Measurements from ENCODE around the gene CYB5RL. TPM values are rescaled to one million over a fixed set of nuclear protein-coding genes. Genes with fewer than 3 reads are reported as not detected.

CYB5RL gene
- total and polyA plus RNA-seq, 10 donors, result 1.3 to 15.1 (median 8.9) TPM

DNA sequence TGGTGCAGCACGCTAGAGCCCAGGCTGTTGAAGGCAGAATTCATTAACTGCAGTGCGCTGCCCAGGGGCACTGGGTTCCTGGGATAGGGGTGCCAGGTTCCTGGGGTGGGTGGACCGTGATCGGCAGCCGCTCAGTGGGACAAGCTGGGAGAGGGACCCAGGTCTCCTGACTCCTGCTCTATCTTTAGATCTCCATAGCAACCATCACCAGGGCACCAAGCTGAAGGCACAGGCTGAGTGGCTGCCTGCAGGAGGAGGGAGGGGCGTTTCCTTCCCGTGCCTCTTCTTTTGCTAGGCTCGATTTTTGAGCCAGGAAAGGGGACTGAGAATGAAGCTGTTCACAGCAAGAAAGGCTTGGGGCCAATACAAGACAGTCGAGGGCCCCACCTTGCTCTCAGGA is 26.1 kb downstream of the CYB5RL start:
- Histone ChIP-seq H3K4me3 (no peak overlapping the region), H3K36me3 (peaks cover 0 to 63% (median 10%) of the 10 kb centered on the region in 6 donors), H3K4me1 (peaks cover 3 to 29% (median 14%) of the 10 kb centered on the region in 6 donors), H3K27ac (peak overlapping the region in 6 of 8 donors; percentile 47 to 75 (median 71)), H3K27me3 (replicated peaks in 1 of 7) (no peaks in the 10 kb centered on the region), H3K9me3 (no peaks in the 10 kb centered on the region)
- no peak for TF ChIP-seq POLR2A (IDR thresholded peaks at IDR 0.05)
- TF ChIP-seq, protein P1, sequence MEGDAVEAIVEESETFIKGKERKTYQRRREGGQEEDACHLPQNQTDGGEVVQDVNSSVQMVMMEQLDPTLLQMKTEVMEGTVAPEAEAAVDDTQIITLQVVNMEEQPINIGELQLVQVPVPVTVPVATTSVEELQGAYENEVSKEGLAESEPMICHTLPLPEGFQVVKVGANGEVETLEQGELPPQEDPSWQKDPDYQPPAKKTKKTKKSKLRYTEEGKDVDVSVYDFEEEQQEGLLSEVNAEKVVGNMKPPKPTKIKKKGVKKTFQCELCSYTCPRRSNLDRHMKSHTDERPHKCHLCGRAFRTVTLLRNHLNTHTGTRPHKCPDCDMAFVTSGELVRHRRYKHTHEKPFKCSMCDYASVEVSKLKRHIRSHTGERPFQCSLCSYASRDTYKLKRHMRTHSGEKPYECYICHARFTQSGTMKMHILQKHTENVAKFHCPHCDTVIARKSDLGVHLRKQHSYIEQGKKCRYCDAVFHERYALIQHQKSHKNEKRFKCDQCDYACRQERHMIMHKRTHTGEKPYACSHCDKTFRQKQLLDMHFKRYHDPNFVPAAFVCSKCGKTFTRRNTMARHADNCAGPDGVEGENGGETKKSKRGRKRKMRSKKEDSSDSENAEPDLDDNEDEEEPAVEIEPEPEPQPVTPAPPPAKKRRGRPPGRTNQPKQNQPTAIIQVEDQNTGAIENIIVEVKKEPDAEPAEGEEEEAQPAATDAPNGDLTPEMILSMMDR (IDR thresholded peaks at IDR 0.05 in 8 of 11, conservative IDR thresholded peaks at IDR 0.05 in 3 of 11), result no peak
- TF ChIP-seq POLR2AphosphoS5 (IDR thresholded peaks at IDR 0.05), result no peak
- intact Hi-C loops (cut with DNase I; ENCODE audit: low total_unique reads), result no loop called here
- WGBS, 5 donors, result 50 to 67% (median 57%) methylated on average over 6 to 9 of the region's 9 CpGs
- peak; percentile 46 for DNase-seq

DNA sequence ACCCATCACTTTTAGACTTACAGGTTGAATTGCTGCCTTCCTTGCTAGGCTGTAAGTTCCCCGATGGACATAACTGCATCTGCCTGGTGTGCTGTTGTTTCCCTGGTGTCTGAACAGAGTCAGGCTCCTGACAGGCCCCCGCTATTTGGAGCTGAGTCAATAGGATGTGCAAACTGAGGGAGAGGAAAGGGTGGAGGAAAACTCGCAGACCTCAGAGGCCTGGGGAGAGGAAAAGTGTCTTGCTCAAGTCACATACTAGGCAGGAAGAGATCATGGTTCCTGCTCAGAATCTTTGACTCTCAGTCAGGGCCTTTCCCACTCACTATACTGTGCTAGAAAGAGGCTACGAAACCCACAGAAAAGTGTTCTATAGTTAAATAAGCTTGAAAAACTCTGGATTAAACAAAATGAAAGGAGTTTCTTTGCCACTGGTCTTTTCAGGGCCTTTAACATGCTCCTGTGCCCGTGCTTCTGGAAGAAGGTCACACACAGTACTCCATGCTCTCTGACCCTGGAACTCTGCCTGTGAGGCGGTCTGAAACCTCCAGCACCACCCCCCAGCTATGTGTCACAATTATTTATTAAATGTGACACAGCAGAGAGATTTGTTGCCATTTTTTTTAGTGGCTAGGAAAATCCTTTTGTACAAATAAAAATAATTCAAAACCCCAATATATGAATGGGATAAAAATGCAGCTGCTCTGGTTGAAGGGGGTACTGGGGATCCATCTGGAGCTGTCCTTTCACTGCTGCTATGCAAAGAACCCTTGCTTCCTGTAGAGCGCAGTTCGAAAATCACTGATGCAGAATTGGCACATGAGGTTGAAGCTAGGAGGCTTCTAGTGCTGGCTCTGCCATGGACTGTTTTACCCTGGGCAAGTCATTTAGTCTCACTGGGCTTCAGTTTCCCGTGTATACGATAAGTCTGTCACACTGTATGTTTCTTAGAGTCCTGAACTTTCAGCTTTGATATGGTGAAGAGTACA is 26.9 kb downstream of the CYB5RL start:
- Histone ChIP-seq H3K27ac (peak overlapping the region; percentile 22 to 75 (median 63)), H3K9me3 (no peaks in the 10 kb centered on the region), H3K36me3 (peaks cover 0 to 62% (median 5%) of the 10 kb centered on the region in 6 donors), H3K27me3 (replicated peaks in 1 of 7) (no peaks in the 10 kb centered on the region), H3K4me1 (peaks cover 3 to 29% (median 14%) of the 10 kb centered on the region in 6 donors), H3K4me3 (no peak overlapping the region)
- peak; percentile 40 for DNase-seq
- intact Hi-C loops (cut with DNase I; ENCODE audit: low total_unique reads), result no loop called here
- TF ChIP-seq POLR2A (IDR thresholded peaks at IDR 0.05), result no peak
- TF ChIP-seq, protein P1 (IDR thresholded peaks at IDR 0.05 in 8 of 11, conservative IDR thresholded peaks at IDR 0.05 in 3 of 11), result no peak
- no peak for TF ChIP-seq POLR2AphosphoS5 (IDR thresholded peaks at IDR 0.05)
- 53 to 65% (median 60%) methylated on average over 10 of the region's 10 CpGs for WGBS, 5 donors

GRCh38 chr1:54171606-54172005 is 28.2 kb downstream of the CYB5RL start:
- Histone ChIP-seq H3K27ac (no peak overlapping the region), H3K4me1 (peaks cover 3 to 29% (median 14%) of the 10 kb centered on the region in 6 donors), H3K9me3 (no peaks in the 10 kb centered on the region), H3K36me3 (peaks cover 0 to 49% (median 5%) of the 10 kb centered on the region in 6 donors), H3K27me3 (replicated peaks in 1 of 7) (no peaks in the 10 kb centered on the region), H3K4me3 (no peak overlapping the region)
- TF ChIP-seq POLR2A (IDR thresholded peaks at IDR 0.05) (no peak), POLR2AphosphoS5 (IDR thresholded peaks at IDR 0.05) (no peak)
- TF ChIP-seq, protein P1 (IDR thresholded peaks at IDR 0.05 in 8 of 11, conservative IDR thresholded peaks at IDR 0.05 in 3 of 11), result no peak
- intact Hi-C loops (cut with DNase I; ENCODE audit: low total_unique reads), result no loop called here
- WGBS, 5 donors, result 84 to 92% (median 90%) methylated on average over 8 of the region's 8 CpGs
- peak; percentile 55 for DNase-seq

DNA sequence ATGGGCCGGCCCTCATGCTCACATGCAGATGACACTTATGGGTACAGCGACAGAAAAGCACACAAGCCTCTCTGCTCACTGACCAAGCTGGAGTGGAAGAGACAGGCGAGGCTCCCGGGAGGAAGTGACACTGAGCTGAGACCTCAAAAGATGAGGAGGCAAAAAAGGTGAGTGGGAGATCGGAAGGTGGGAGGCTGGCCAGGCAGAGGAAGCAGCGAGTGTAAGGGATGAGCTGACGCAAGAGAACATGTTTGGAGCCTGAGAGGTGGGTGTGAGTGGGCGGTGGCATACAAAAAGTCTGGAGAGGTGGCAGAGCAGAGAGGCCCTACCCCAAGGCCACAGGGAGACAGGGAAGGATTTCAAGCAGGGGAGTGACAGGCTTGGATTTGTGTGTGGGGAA is 28.8 kb downstream of the CYB5RL start:
- WGBS, 5 donors, result 75 to 88% (median 80%) methylated on average over 8 of the region's 8 CpGs
- TF ChIP-seq POLR2AphosphoS5 (IDR thresholded peaks at IDR 0.05), result no peak
- TF ChIP-seq, protein P1 (IDR thresholded peaks at IDR 0.05 in 8 of 11, conservative IDR thresholded peaks at IDR 0.05 in 3 of 11), result no peak
- no peak for TF ChIP-seq POLR2A (IDR thresholded peaks at IDR 0.05)
- peak; percentile 49 for DNase-seq

More for the DNA sequence above, 28.8 kb downstream of the CYB5RL start:
- Histone ChIP-seq H3K9me3 (no peaks in the 10 kb centered on the region), H3K27me3 (replicated peaks in 1 of 7) (no peaks in the 10 kb centered on the region), H3K4me1 (peaks cover 3 to 29% (median 14%) of the 10 kb centered on the region in 6 donors), H3K4me3 (no peak overlapping the region), H3K27ac (no peak overlapping the region), H3K36me3 (peaks cover 0 to 43% (median 5%) of the 10 kb centered on the region in 6 donors)
- intact Hi-C loops (cut with DNase I; ENCODE audit: low total_unique reads), result no loop called here
